Caco-2 (cell line): ENCODE data around the gene RPL26. TPM values are rescaled to one million over a fixed set of nuclear protein-coding genes. Genes with fewer than 3 reads are reported as not detected.

Experiments
- BruUV-seq: library from RNA; stranded (reverse); fragments of 400-500 nt; replicated peaks from 2 replicates; lab custom pipeline; 2021; lab: Mats Ljungman, UMichigan
- CTCF ChIA-PET: fragments of 300-600 bp; sonication (Branson Sonifier 250); formaldehyde crosslinking; loops from one replicate; lab custom pipeline; 2022; ENCODE audit warnings: antibody characterized with exemption; lab: Charles Lee
- POLR2A ChIA-PET: fragments of 300-600 bp; sonication (Branson Sonifier 250); formaldehyde crosslinking; loops from one replicate; lab custom pipeline; 2022; ENCODE audit warnings: antibody characterized with exemption; lab: Charles Lee
- DNase-seq, 2 experiments: peaks; one replicate each; pipeline versions ENCODE4 v3.0.0 to v3.0.0-alpha.2; 2020 to 2022
- H3K27me3 ChIP-seq: replicated peaks from 2 replicates; pipeline ENCODE4 v1.6.0; 2011; ENCODE audit warnings: low read length; ENCODE audit not compliant: control insufficient read depth, insufficient read depth
- H3K36me3 ChIP-seq: 2 replicates; pipeline ENCODE4 v1.5.1; 2011; ENCODE audit warnings: low read length; ENCODE audit not compliant: control insufficient read depth, insufficient read depth
- H3K4me1 ChIP-seq: fragments of 250-450 bp; sonication (Bioruptor Pico); 2 replicates; pipeline ENCODE4 v1.5.1; 2020; ENCODE audit warnings: mild to moderate bottlenecking
- H3K4me3 ChIP-seq: 2 replicates; pipeline ENCODE4 v1.5.1; 2011; ENCODE audit warnings: low read depth, mild to moderate bottlenecking, control low read depth, low read length
- H3K9me3 ChIP-seq: fragments of 250-450 bp; sonication (Bioruptor Pico); 2 replicates; pipeline ENCODE4 v1.5.1; 2020; ENCODE audit warnings: mild to moderate bottlenecking, moderate library complexity
- H3K27ac Mint-ChIP-seq: one replicate; pipeline ENCODE4 v1.8.0; 2022; ENCODE audit warnings: mixed read lengths; ENCODE audit not compliant: unreplicated experiment
- H3K27me3 Mint-ChIP-seq: one replicate; pipeline ENCODE4 v1.8.0; 2022; ENCODE audit warnings: mixed read lengths; ENCODE audit not compliant: insufficient read depth, unreplicated experiment
- H3K36me3 Mint-ChIP-seq: one replicate; pipeline ENCODE4 v1.8.0; 2022; ENCODE audit warnings: mild to moderate bottlenecking, mixed read lengths; ENCODE audit not compliant: insufficient read depth, unreplicated experiment
- H3K4me1 Mint-ChIP-seq: one replicate; pipeline ENCODE4 v1.8.0; 2022; ENCODE audit warnings: low read depth, mixed read lengths; ENCODE audit not compliant: unreplicated experiment
- H3K4me3 Mint-ChIP-seq: one replicate; pipeline ENCODE4 v1.8.0; 2022; ENCODE audit warnings: mild to moderate bottlenecking, moderate library complexity, mixed read lengths; ENCODE audit not compliant: unreplicated experiment
- H3K9me3 Mint-ChIP-seq: one replicate; pipeline ENCODE4 v1.8.0; 2022; ENCODE audit warnings: mixed read lengths; ENCODE audit not compliant: unreplicated experiment
- intact Hi-C: fragments of 100-400 bp; cut with micrococcal nuclease; formaldehyde crosslinking; loops from one replicate; pipeline ENCODE4 v1.10.0; 2022; ENCODE audit not compliant: unreplicated experiment
- total RNA-seq: library from RNA; stranded (reverse); gene quantifications from 2 replicates; pipeline ENCODE4 v1.2.3, GENCODE V29; 2022
- TF ChIP-seq, protein P1 (sequence below), 2 experiments: fragments of 200-600 bp in 1 of 2; IDR thresholded peaks; 1 replicate in 1 of 2; 2 replicates in 1 of 2; pipeline versions ENCODE4 v1.5.1 to v1.8.0; 2011 to 2022; ENCODE audit warnings: antibody characterized with exemption in 1 of 2, control low read depth in 1 of 2, inconsistent platforms in 1 of 2, low read depth in 1 of 2, low read length in 1 of 2, mild to moderate bottlenecking in 1 of 2, moderate library complexity in 1 of 2; ENCODE audit not compliant: insufficient read depth in 1 of 2, severe bottlenecking in 1 of 2, unreplicated experiment in 1 of 2

Gene RPL26
- total RNA-seq, 1 experiment from 2014 or later, result 999 TPM

DNA sequence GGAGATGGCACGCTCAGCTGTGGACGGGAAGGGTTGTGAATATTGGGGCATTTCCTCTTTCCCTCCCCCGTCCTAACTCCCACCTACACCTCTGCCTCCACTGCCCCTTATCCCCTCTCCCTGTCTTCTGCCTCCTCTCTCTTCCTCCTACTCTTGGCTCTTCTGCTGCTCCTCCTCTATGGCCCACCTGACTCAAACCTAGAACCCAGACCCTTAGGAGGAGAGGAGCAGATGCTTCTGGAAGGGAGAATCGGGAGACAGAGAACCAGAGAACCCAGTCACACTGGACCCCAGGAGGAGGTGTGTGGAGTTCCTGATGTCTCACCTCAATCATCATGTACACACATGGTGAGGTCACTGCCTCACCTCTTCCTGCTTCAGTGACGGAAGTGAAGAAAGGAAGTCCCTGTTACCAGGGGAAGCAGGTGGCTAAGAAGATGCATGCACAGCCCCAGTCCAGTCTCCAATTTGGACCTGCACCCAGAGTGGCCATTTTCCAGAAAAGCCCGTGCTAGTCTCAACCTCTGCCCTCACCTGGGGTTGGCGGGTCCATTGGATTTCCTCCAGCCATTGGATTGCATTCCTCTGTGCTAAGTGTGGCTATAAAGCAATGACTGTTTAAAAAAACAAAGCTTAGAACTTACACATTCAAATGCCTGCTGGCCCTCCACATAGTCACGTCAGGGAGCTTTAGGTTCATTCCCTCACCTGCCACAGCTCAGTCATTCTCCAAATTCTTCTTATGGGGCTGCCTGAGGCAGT, 10.7 kb upstream of the RPL26 start:
- Mint-ChIP-seq H3K4me3 (no peak overlapping the region), H3K9me3 (no peaks in the 10 kb centered on the region), H3K27ac (no peak overlapping the region), H3K27me3 (peaks cover 6% of the 10 kb centered on the region), H3K4me1 (peaks cover 6% of the 10 kb centered on the region), H3K36me3 (no peaks in the 10 kb centered on the region)
- H3K36me3 ChIP-seq, result no peaks in the 10 kb centered on the region
- intact Hi-C loops, result no loop called here
- no peak overlapping the region for H3K4me3 ChIP-seq
- POLR2A ChIA-PET, result no interaction called here
- no peaks in the 10 kb centered on the region for H3K27me3 ChIP-seq
- CTCF ChIA-PET, result interaction anchor here (0.9 kb wide), 1 partner anchor 10 kb away, joined by 4 read pairs; no protein-coding TSS in a partner anchor
- no peaks in the 10 kb centered on the region for H3K4me1 ChIP-seq
- no TSS peak for BruUV-seq
- TF ChIP-seq, protein P1, sequence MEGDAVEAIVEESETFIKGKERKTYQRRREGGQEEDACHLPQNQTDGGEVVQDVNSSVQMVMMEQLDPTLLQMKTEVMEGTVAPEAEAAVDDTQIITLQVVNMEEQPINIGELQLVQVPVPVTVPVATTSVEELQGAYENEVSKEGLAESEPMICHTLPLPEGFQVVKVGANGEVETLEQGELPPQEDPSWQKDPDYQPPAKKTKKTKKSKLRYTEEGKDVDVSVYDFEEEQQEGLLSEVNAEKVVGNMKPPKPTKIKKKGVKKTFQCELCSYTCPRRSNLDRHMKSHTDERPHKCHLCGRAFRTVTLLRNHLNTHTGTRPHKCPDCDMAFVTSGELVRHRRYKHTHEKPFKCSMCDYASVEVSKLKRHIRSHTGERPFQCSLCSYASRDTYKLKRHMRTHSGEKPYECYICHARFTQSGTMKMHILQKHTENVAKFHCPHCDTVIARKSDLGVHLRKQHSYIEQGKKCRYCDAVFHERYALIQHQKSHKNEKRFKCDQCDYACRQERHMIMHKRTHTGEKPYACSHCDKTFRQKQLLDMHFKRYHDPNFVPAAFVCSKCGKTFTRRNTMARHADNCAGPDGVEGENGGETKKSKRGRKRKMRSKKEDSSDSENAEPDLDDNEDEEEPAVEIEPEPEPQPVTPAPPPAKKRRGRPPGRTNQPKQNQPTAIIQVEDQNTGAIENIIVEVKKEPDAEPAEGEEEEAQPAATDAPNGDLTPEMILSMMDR (IDR thresholded peaks at IDR 0.05; ENCODE audit: insufficient read depth in 1 of 2, low read depth in 1 of 2, low read length in 1 of 2, severe bottlenecking in 1 of 2, unreplicated experiment in 1 of 2), result no peak
- no peak for DNase-seq
- H3K9me3 ChIP-seq, result no peaks in the 10 kb centered on the region

DNA sequence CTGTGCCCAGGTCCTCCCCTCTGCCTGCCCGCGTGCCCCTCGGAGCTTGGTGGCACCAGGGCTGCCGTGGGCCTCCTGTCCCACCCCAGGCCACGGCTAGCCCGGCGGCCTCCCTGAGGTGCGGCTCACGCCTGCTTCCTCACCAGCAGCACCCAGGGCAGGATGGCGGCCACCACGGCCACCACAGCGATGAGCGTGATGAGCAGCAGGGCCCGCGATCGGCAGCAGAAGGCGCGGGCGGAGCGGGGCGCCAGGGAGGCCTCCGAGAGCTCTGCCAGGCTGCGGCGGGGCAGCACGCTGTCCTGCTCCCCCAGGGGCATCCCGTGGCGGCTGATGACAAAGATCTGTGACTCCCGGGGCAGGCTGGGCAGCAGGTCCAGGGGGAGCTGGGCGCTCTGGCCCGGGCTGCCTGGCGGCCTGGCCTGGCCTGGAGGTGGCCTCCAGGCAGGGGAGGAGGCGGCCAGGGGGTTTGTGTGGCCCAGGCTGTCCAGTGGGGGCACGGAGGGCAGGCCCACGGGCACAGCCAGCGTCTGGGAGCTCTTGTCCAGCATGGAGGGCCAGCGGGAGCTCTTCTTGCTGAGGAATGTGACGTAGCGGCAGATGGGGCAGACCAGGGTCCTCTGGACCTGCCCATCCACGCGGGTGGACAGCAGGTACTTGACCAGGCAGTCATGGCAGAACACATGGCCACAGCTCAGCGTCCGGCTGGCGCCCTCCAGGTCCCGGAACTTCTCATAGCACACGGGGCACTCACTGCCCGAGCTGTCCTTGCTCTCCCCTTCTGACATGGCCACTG, 9.9 kb upstream of the RPL26 start:
- no peaks in the 10 kb centered on the region for H3K36me3 ChIP-seq
- H3K4me3 ChIP-seq, result no peak overlapping the region
- no peak for DNase-seq
- intact Hi-C loops, result no loop called here
- H3K27me3 ChIP-seq, result no peaks in the 10 kb centered on the region
- peaks cover 6% of the 10 kb centered on the region for H3K4me1 Mint-ChIP-seq
- no peaks in the 10 kb centered on the region for H3K9me3 Mint-ChIP-seq
- no peak overlapping the region for H3K27ac Mint-ChIP-seq
- no peaks in the 10 kb centered on the region for H3K9me3 ChIP-seq
- no peak overlapping the region for H3K4me3 Mint-ChIP-seq
- ChIA-PET POLR2A (no interaction called here), CTCF (no interaction called here)
- no peaks in the 10 kb centered on the region for H3K36me3 Mint-ChIP-seq
- H3K27me3 Mint-ChIP-seq, result peaks cover 6% of the 10 kb centered on the region
- BruUV-seq, result no TSS peak
- TF ChIP-seq, protein P1 (IDR thresholded peaks at IDR 0.05; ENCODE audit: insufficient read depth in 1 of 2, low read depth in 1 of 2, low read length in 1 of 2, severe bottlenecking in 1 of 2, unreplicated experiment in 1 of 2), result no peak
- H3K4me1 ChIP-seq, result no peaks in the 10 kb centered on the region

GRCh38 chr17:8392274-8392673, 9.3 kb upstream of the RPL26 start:
- no peak overlapping the region for H3K4me3 ChIP-seq
- H3K9me3 ChIP-seq, result no peaks in the 10 kb centered on the region
- no peaks in the 10 kb centered on the region for H3K4me1 ChIP-seq
- no TSS peak for BruUV-seq
- H3K27ac Mint-ChIP-seq, result no peak overlapping the region
- ChIA-PET POLR2A (no interaction called here), CTCF (interaction anchor here (0.7 kb wide), 1 partner anchor 9 kb away, joined by 6 read pairs; no protein-coding TSS in a partner anchor)
- DNase-seq, result no peak
- intact Hi-C loops, result no loop called here
- peaks cover under 1% of the 10 kb centered on the region for H3K4me1 Mint-ChIP-seq
- H3K27me3 Mint-ChIP-seq, result peaks cover 4% of the 10 kb centered on the region
- H3K9me3 Mint-ChIP-seq, result no peaks in the 10 kb centered on the region
- no peaks in the 10 kb centered on the region for H3K27me3 ChIP-seq
- no peaks in the 10 kb centered on the region for H3K36me3 ChIP-seq
- no peaks in the 10 kb centered on the region for H3K36me3 Mint-ChIP-seq
- TF ChIP-seq, protein P1 (IDR thresholded peaks at IDR 0.05; ENCODE audit: insufficient read depth in 1 of 2, low read depth in 1 of 2, low read length in 1 of 2, severe bottlenecking in 1 of 2, unreplicated experiment in 1 of 2), result no peak
- no peak overlapping the region for H3K4me3 Mint-ChIP-seq
